Measurements from ENCODE around the gene EBNA1BP2. TPM values are rescaled to one million over a fixed set of nuclear protein-coding genes. Genes with fewer than 3 reads are reported as not detected.

EBNA1BP2 gene
- total RNA-seq, 2 experiments from 2014 or later, result 37.8 to 39.8 TPM

DNA sequence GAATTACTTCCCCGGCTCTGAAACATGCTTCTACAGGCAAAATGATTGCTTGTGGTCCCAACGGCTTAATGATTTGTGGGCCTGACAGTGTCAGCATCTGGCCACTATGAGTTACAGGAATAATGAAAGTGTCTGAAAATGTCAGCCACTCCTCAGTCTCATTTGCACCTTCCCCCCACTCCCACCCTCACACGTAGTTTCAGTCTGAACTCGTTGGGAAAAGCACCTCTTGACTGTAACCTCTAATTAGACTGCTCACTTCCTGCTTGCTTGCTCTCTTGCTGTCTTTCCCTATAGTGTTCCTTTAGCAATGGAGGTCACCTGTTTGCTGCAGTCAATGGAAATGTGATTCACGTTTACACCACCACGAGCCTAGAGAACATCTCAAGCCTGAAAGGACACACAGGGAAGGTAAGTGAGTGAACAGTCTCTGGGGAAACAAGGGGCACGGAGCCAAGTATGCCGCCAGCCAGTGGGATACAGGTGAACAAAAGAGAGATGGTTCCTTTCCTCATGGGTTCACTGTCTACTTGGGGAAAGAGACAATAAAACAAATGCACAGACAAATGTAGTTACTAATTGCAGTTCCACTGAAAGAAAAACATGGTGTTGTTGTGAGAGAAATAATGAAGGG is 27.1 kb upstream of the EBNA1BP2 start:
- no peaks in the 10 kb centered on the region for H3K4me1 Mint-ChIP-seq
- H3K36me3 Mint-ChIP-seq (ENCODE audit: low read depth), result no peaks in the 10 kb centered on the region

DNA sequence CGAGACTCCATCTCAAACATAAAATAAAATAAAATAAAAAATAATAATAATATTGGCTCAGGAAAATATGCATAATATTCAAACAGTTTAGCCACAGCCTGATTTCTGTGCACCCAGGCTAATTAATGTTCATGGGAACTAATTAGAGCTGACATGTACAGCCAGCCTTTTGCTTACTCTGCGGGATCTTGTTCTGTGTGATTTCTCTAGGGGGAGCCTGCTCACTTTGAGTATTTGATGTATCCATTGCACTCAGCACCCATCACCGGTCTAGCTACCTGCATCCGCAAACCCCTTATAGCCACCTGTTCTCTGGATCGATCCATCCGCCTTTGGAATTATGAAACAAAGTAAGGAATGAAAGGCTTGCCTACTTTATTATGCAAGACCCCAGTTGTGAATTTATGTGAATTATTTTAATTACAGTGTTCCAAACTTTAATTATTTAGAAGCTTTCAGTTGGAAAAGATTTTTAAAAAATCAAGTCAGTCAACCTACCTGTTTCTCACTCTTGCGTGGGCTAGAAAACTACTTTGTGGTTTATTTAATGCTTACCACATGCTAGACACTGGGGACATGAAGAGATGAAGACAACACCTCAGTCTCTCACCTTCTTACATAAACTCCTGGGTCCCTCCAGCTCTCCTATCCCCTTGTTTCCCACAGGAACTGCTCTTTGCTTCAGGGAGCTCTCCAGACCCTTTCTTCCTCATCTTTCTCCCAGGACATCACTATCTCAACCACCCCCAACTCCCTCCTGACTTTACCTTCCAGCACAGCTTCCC is 25.4 kb upstream of the EBNA1BP2 start:
- Mint-ChIP-seq H3K9me3 (peaks cover 2% of the 10 kb centered on the region), H3K36me3 (ENCODE audit: low read depth) (no peaks in the 10 kb centered on the region), H3K4me1 (no peaks in the 10 kb centered on the region), H3K27ac (no peak overlapping the region), H3K27me3 (peaks cover 10% of the 10 kb centered on the region), H3K4me3 (no peak overlapping the region)
- CTCF ChIA-PET, result no interaction called here
- DNase-seq, result no peak
- POLR2A ChIA-PET, result no interaction called here

More for the DNA sequence above, 27.1 kb upstream of the EBNA1BP2 start:
- CTCF ChIA-PET, result no interaction called here
- H3K9me3 Mint-ChIP-seq, result peaks cover 2% of the 10 kb centered on the region
- H3K4me3 Mint-ChIP-seq, result no peak overlapping the region
- POLR2A ChIA-PET, result no interaction called here
- H3K27ac Mint-ChIP-seq, result no peak overlapping the region
- H3K27me3 Mint-ChIP-seq, result peaks cover 10% of the 10 kb centered on the region
- DNase-seq, result no peak

DNA sequence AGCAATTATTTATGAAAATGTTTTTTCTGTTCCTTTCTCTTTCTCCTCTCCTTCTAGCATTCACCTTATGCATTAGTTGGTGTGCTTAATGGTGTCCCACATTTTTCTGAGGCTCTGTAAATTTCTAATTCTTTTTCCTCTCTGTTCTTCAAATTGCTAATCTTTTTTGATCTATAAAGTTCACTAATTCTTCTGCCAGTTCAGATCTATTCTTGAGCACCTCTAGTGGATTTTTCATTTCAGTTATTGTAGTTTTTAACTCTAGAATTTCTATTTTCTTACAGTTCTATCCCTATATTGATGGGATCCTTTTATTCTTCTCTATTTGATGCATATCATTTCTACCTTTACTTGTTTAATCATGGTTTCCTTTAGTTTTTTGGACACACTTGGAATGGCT is 22.4 kb upstream of the EBNA1BP2 start:
- ChIA-PET POLR2A (interaction anchor here (0.6 kb wide), 1 partner anchor 62 kb away, joined by 3 read pairs; no protein-coding TSS in a partner anchor), CTCF (no interaction called here)
- Mint-ChIP-seq H3K27ac (no peak overlapping the region), H3K9me3 (peaks cover 15% of the 10 kb centered on the region), H3K27me3 (peaks cover 13% of the 10 kb centered on the region), H3K4me1 (no peaks in the 10 kb centered on the region), H3K36me3 (ENCODE audit: low read depth) (peaks cover 3% of the 10 kb centered on the region), H3K4me3 (no peak overlapping the region)
- DNase-seq, result no peak

DNA sequence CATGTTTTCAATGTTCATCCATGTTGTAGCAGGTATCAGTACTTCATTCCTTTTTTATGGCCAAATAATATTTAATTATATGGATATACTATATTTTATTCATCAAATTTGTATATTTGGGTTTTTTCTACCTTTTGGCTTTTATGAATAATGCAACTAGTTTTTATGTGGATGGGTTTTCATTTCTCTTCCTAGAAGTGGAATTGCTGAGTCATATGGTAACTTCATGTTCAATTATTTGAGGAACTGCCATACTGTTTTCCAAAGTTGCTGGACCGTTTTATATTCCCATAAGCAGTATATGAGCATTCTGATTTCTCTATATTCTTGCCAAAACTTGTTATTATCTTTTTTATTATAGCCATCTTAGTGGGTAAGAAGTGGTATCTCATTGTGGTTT is 16.0 kb upstream of the EBNA1BP2 start:
- POLR2A ChIA-PET, result no interaction called here
- CTCF ChIA-PET, result no interaction called here
- Mint-ChIP-seq H3K4me3 (no peak overlapping the region), H3K4me1 (no peaks in the 10 kb centered on the region), H3K27me3 (peaks cover 18% of the 10 kb centered on the region), H3K9me3 (peaks cover 14% of the 10 kb centered on the region), H3K36me3 (ENCODE audit: low read depth) (peaks cover 3% of the 10 kb centered on the region), H3K27ac (no peak overlapping the region)
- no peak for DNase-seq

DNA sequence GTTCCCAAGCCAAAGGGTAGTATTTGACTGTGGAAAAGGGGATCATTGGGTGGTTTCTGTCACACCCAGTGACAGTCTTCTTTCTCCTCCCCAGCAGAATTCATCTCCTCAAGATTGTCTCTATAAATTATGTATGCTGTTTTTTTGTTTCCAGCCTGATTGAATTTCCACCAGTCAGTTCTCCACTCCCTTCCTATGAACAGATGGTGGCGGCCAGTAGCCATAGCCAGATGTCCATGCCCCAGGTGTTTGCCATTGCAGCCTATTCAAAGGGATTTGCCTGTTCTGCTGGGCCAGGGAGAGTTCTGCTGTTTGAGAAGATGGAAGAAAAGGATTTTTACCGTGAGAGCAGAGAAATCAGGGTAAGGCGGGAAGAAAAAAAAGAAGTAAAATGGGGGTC is 12.9 kb upstream of the EBNA1BP2 start:
- peaks cover 15% of the 10 kb centered on the region for H3K27me3 Mint-ChIP-seq
- ChIA-PET CTCF (no interaction called here), POLR2A (no interaction called here)
- peaks cover 6% of the 10 kb centered on the region for H3K9me3 Mint-ChIP-seq
- DNase-seq, result no peak
- H3K27ac Mint-ChIP-seq, result no peak overlapping the region
- no peaks in the 10 kb centered on the region for H3K36me3 Mint-ChIP-seq (ENCODE audit: low read depth)
- no peak overlapping the region for H3K4me3 Mint-ChIP-seq
- no peaks in the 10 kb centered on the region for H3K4me1 Mint-ChIP-seq

DNA sequence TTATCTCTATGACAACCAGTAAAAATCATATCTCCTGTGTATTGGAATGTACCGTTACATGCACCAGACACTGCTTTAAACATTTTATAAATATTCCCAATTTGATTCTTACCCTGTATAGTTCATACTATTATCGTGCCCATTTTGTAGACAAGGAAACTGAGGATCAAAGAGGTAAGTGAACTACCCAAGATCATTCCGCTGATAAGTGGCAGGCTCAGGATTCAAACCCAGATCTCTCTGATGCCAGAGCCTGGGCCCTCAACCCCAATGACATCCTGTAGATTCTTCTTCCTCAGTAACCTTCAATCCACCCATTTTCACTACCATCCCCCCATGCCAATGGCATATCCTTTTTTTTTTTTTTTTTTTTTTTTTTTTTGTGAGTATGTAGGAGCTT is 12.3 kb upstream of the EBNA1BP2 start:
- DNase-seq, result no peak
- Mint-ChIP-seq H3K27me3 (peaks cover 11% of the 10 kb centered on the region), H3K36me3 (ENCODE audit: low read depth) (no peaks in the 10 kb centered on the region), H3K27ac (no peak overlapping the region), H3K4me1 (no peaks in the 10 kb centered on the region), H3K4me3 (no peak overlapping the region), H3K9me3 (no peaks in the 10 kb centered on the region)
- ChIA-PET CTCF (no interaction called here), POLR2A (no interaction called here)

DNA sequence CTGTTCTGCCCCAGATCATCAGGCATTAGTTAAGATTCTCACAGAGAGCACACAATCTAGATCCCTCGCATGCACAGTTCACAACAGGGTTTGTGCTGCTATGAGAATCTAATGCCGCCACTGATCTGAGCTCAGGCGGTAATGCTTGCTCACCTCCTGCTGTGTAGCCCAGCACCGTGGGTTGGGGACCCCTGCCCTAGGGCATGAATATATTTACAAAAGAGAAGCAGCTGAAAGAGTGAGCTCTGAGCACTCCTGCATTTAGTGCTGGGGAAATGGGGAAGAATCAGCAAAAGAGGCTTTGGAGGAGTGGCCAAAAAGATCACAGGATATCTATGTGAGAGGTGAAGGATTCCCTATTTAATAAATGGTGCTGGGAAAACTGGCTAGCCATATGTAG is 5.6 kb upstream of the EBNA1BP2 start:
- no peak overlapping the region for H3K27ac Mint-ChIP-seq
- DNase-seq, result no peak
- CTCF ChIA-PET, result no interaction called here
- H3K4me3 Mint-ChIP-seq, result no peak overlapping the region
- no peaks in the 10 kb centered on the region for H3K36me3 Mint-ChIP-seq (ENCODE audit: low read depth)
- peaks cover 3% of the 10 kb centered on the region for H3K9me3 Mint-ChIP-seq
- peaks cover 28% of the 10 kb centered on the region for H3K27me3 Mint-ChIP-seq
- POLR2A ChIA-PET, result no interaction called here
- H3K4me1 Mint-ChIP-seq, result peaks cover 3% of the 10 kb centered on the region

DNA sequence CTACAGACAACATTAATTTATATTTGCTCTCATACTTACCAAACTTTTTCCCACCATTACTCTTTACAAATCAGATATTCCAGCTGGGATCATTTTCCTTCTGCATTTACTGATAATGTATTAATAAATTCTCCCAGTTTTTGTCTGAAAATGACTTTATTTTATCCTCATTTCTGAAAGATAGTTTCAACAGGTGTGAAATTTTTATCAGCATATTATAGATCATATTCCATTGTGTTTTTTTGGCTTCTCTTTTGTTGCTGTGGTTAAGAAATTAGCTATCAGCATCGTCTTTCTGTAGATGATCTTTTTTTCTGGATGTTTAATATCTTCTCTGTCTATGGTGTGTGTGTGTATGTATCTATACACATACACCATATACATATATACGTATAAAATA is 2.8 kb upstream of the EBNA1BP2 start:
- POLR2A ChIA-PET, result no interaction called here
- Mint-ChIP-seq H3K9me3 (peaks cover 3% of the 10 kb centered on the region), H3K36me3 (ENCODE audit: low read depth) (peaks cover 14% of the 10 kb centered on the region), H3K4me3 (no peak overlapping the region), H3K27ac (no peak overlapping the region), H3K4me1 (peaks cover 29% of the 10 kb centered on the region), H3K27me3 (peaks cover 30% of the 10 kb centered on the region)
- DNase-seq, result no peak
- CTCF ChIA-PET, result no interaction called here

DNA sequence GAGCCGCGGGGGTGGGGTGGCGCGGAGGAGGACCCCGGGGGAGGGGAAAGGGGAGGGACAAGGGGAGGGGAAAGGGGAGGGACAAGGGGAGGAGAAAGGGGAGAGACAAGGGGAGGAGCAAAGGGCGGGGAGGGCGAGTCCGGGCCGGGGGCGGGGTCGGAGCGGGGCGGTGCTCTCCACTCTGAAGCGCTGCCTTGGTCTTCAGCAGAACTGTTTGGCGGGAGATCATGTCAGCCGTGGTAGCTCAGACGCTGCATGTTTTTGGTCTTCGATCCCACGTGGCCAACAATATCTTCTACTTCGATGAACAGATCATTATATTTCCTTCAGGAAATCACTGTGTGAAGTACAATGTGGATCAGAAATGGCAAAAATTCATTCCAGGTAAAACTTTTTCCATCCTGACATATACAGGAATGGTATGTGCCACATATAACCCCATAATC is 460 bp upstream of the EBNA1BP2 start:
- Mint-ChIP-seq H3K4me1 (peaks cover 34% of the 10 kb centered on the region), H3K9me3 (peaks cover 3% of the 10 kb centered on the region), H3K4me3 (peak overlapping the region; percentile 93), H3K36me3 (ENCODE audit: low read depth) (peaks cover 35% of the 10 kb centered on the region), H3K27ac (no peak overlapping the region), H3K27me3 (peaks cover 27% of the 10 kb centered on the region)
- ChIA-PET POLR2A (interaction anchor here (0.8 to 0.9 kb wide), 5 partner anchors 186 to 478 kb away, joined by 3 to 6 read pairs (median 4); partner anchors contain the start of genes C1orf50, CDC20, KDM4A and P3H1), CTCF (interaction anchor here (1.2 kb wide), 1 partner anchor 406 kb away, joined by 4 read pairs; the partner anchor contains the start of genes C1orf50 and P3H1)
- DNase-seq, result peak; percentile 86

DNA sequence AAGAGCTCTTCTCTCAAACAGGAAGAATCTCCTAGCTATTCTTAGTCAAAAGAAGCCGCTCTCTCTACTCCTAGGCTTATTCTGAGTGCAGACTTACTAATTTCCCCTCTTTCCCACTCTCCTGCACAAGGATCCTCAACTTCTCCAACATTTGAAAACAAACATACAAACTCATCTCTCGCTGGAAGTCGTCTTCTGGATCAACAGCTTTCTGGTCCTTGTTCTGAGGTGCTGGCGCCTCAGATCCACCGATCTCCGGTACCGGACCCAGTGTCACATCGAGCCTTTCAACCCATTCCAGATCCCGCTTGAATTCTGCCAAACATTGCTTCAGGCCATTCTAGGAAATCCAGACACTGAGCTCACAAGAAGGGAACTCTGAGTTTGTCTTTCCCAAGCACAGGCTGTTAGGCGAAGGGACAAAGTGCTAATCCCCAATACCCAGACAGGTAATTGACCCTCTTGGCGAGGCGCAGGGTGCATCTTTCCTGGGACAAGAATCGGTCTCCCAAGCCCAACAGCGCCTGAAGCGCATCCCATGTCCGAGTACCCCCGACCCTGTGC is 696 bp downstream of the EBNA1BP2 start:
- Mint-ChIP-seq H3K27ac (peak overlapping the region; percentile 78), H3K27me3 (peaks cover 18% of the 10 kb centered on the region), H3K4me3 (peak overlapping the region; percentile 93), H3K9me3 (peaks cover 3% of the 10 kb centered on the region), H3K4me1 (peaks cover 34% of the 10 kb centered on the region), H3K36me3 (ENCODE audit: low read depth) (peaks cover 46% of the 10 kb centered on the region)
- POLR2A ChIA-PET, result interaction anchor here (1.0 kb wide), 1 partner anchor 196 kb away, joined by 3 read pairs; the partner anchor contains the start of gene ELOVL1
- CTCF ChIA-PET, result interaction anchor here (1.2 kb wide), 1 partner anchor 405 kb away, joined by 4 read pairs; the partner anchor contains the start of genes C1orf50 and P3H1
- DNase-seq, result peak; percentile 17

DNA sequence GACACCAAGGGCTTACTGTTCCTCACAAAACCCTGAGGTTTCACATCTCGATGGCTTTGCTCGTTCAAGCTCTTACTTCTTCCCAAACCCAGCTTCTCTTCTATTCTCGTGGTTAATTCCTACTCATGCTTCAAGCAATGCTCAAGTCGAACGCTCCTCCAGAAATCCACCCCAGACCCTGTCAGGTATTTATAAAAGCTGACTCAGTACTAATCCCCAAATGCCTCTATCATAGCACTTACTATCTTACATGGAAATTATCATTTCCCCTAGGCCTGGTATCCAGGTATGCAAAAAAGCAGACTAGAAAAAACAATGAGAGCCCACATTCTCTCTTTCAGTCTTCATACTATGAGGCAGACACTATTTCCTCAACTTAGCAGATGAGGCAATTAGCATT is 6.3 kb downstream of the EBNA1BP2 start:
- peaks cover 66% of the 10 kb centered on the region for H3K36me3 Mint-ChIP-seq (ENCODE audit: low read depth)
- CTCF ChIA-PET, result no interaction called here

DNA sequence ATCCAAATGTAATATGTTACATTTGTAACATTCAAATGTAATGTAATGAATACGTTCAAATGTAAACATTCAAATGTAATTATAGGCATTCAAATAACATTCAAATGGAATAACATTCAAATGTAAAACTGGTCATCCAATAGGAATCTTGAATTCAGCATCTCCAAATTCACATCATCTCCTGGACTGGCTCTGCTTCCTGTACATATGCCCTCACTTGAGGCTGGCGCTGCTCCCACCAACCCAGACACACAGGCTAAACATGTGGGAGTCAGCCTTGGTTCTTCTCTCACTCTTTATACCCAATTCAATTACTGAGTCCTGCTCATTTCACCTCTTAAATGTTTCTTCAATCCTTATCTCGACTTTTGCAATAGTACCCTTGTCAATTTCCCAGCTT is 6.9 kb downstream of the EBNA1BP2 start:
- H3K9me3 Mint-ChIP-seq, result no peaks in the 10 kb centered on the region
- no peak overlapping the region for H3K4me3 Mint-ChIP-seq
- no peak overlapping the region for H3K27ac Mint-ChIP-seq
- ChIA-PET CTCF (no interaction called here), POLR2A (no interaction called here)
- H3K36me3 Mint-ChIP-seq (ENCODE audit: low read depth), result peaks cover 63% of the 10 kb centered on the region
- no peaks in the 10 kb centered on the region for H3K27me3 Mint-ChIP-seq
- peaks cover 8% of the 10 kb centered on the region for H3K4me1 Mint-ChIP-seq
- no peak for DNase-seq

More for the DNA sequence above, 6.3 kb downstream of the EBNA1BP2 start:
- DNase-seq, result no peak
- POLR2A ChIA-PET, result no interaction called here
- H3K4me1 Mint-ChIP-seq, result peaks cover 14% of the 10 kb centered on the region
- no peaks in the 10 kb centered on the region for H3K9me3 Mint-ChIP-seq
- no peaks in the 10 kb centered on the region for H3K27me3 Mint-ChIP-seq
- H3K27ac Mint-ChIP-seq, result no peak overlapping the region
- H3K4me3 Mint-ChIP-seq, result no peak overlapping the region

DNA sequence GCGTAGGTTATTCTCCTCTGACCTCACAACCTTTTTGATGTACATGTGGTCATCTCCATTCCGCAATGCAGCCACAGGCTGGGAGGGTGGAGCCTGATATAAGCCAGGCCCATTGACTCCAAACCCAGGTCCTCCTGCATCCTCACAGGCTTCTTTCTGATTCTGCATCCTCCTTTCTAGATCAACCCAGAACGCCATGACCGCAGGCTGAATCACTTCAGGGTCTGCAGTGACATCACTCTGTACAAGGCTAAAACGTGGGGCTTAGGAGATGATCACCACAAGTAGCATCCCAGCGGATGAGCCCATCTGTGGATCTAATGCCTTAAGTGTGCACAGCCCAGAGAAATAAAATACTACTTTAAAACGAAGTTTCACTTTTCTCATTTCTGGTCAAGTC is 16.1 kb downstream of the EBNA1BP2 start:
- ChIA-PET POLR2A (no interaction called here), CTCF (no interaction called here)
- H3K36me3 Mint-ChIP-seq (ENCODE audit: low read depth), result no peaks in the 10 kb centered on the region
- no peaks in the 10 kb centered on the region for H3K4me1 Mint-ChIP-seq
- no peak overlapping the region for H3K27ac Mint-ChIP-seq
- DNase-seq, result no peak
- no peaks in the 10 kb centered on the region for H3K9me3 Mint-ChIP-seq
- H3K27me3 Mint-ChIP-seq, result peaks cover 5% of the 10 kb centered on the region
- no peak overlapping the region for H3K4me3 Mint-ChIP-seq

Measured in activated CD4-positive, alpha-beta memory T cell treated with anti-CD3 and anti-CD28 coated beads, Interleukin-2, amount 10 ng/mL, durations not matched to agents 7 days and 5 days (primary cell).